ENCODE data around the gene BUD23. TPM values are rescaled to one million over a fixed set of nuclear protein-coding genes. Genes with fewer than 3 reads are reported as not detected.

BUD23 gene
- total RNA-seq, 2 experiments from 2014 or later: 108 TPM

DNA sequence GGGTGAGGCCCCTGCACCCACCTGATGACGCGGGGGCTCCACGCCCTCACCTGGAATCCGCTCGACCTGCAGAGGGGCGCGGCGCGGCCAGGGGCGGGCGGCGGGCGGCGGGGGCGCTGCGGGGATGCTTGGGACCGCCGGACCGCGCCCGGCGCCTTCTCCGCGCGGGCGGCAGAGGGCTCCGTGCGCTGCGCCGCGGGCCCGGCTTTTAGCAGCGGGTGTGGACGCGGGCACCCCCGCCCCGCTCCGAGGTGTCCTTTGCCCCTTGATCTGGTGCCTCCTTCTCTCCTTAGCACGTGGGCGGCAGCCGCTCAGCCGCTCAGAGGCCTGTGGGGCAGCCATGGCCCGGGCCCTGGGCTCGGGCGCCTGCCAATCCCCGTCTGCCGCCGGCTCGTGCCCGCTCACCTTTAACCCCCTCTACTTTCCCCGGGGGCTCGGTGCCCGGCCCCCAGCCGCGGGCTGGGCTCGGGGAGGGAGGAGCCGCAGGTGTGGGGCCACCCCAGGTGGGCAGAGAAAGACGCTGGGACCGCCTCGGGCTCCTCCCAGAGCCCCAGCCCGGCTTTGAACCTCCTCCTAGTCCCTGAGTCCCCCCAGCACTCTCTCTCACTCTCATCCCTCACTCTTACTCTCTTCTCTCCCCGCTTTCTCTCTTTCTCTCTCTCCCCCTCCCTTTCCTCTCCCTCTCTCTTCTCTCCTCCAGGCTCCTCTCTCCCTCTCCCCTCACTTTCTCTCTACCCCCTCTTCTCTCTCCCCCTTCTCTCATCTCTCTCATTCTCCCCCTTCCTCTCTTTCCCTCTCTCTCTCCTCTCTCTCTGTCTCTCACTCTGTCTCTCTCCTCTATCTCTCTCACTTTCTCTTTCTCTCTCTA lies 35.4 kb upstream of the BUD23 start:
- peak overlapping the region; percentile 44 for H3K4me3 Mint-ChIP-seq
- TF ChIP-seq CTCF (IDR thresholded peaks at IDR 0.05): no peak
- H3K4me1 Mint-ChIP-seq (ENCODE audit: low read depth): peaks cover 7% of the 10 kb centered on the region
- ChIA-PET POLR2A (no interaction called here), CTCF (interaction anchor here (3.0 kb wide), 1 partner anchor 41 kb away, joined by 16 read pairs; no protein-coding TSS in a partner anchor)
- H3K36me3 Mint-ChIP-seq (ENCODE audit: low read depth): no peaks in the 10 kb centered on the region
- intact Hi-C loops (cut with micrococcal nuclease): no loop called here
- peak; percentile 62 for DNase-seq
- peaks cover 52% of the 10 kb centered on the region for H3K27me3 Mint-ChIP-seq
- H3K9me3 Mint-ChIP-seq: no peaks in the 10 kb centered on the region
- peak; percentile 83 for ATAC-seq
- H3K27ac Mint-ChIP-seq: no peak overlapping the region

DNA sequence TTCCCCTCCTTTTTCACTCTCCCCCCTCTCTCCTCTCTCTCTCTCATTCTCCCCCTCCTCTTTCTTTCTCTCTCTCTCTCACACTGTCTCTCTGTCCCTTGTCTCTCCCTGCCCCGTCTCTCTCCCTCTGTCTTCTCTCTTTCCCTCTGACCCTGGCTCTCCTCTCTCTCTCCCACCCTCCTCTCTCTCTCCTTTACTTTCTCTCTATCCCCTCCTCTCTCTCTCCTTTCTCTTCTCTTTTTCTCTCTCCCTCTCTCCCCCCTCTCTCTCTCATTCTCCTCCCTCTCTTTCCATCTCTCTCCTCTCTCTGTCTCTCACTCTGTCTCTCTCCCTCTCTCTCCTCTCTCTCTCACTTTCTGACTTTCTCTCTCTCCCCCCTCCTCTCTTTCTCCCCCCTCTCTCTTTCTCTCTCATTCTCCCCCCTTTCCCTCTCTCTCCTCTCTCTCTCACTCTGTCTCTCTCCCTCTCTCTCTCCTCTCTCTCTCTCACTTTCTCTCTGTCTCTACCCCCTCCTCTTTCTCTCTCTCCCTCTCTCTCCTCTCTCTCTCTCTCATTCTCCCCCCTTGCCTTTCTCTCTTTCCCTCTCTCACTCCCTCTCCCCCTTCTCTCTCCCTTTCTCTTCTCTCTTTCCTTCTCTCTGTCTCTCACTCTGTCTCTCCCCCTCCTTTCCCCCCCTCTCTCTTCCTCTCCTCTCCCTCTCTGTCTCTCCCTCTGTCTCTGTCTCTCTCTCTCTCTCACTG lies 34.6 kb upstream of the BUD23 start:
- intact Hi-C loops (cut with micrococcal nuclease): no loop called here
- H3K36me3 Mint-ChIP-seq (ENCODE audit: low read depth): no peaks in the 10 kb centered on the region
- H3K27ac Mint-ChIP-seq: no peak overlapping the region
- no peaks in the 10 kb centered on the region for H3K9me3 Mint-ChIP-seq
- DNase-seq: no peak
- no peak for ATAC-seq
- CTCF ChIA-PET: no interaction called here
- H3K27me3 Mint-ChIP-seq: peaks cover 54% of the 10 kb centered on the region
- POLR2A ChIA-PET: interaction anchor here (0.7 kb wide), 1 partner anchor 202 kb away, joined by 3 read pairs; no protein-coding TSS in a partner anchor
- peaks cover 7% of the 10 kb centered on the region for H3K4me1 Mint-ChIP-seq (ENCODE audit: low read depth)
- TF ChIP-seq CTCF (IDR thresholded peaks at IDR 0.05): no peak
- peak overlapping the region; percentile 44 for H3K4me3 Mint-ChIP-seq

- intact Hi-C loops (cut with micrococcal nuclease): no loop called here
- Mint-ChIP-seq H3K9me3 (no peaks in the 10 kb centered on the region), H3K27ac (no peak overlapping the region), H3K4me1 (ENCODE audit: low read depth) (peaks cover 7% of the 10 kb centered on the region), H3K36me3 (ENCODE audit: low read depth) (no peaks in the 10 kb centered on the region), H3K4me3 (no peak overlapping the region), H3K27me3 (peaks cover 54% of the 10 kb centered on the region)
- DNase-seq: no peak
- POLR2A ChIA-PET: interaction anchor here (0.7 kb wide), 1 partner anchor 201 kb away, joined by 3 read pairs; no protein-coding TSS in a partner anchor
- TF ChIP-seq CTCF (IDR thresholded peaks at IDR 0.05): no peak
- ATAC-seq: no peak
- CTCF ChIA-PET: interaction anchor here (1.3 kb wide), 1 partner anchor 43 kb away, joined by 3 read pairs; no protein-coding TSS in a partner anchor
Measured at GRCh38 chr7:73649576-73649975, 33.8 kb upstream of the BUD23 start.

GRCh38 chr7:73650524-73650923 lies 32.9 kb upstream of the BUD23 start:
- intact Hi-C loops (cut with micrococcal nuclease): no loop called here
- ChIA-PET POLR2A (no interaction called here), CTCF (interaction anchor here (1.3 kb wide), 1 partner anchor 43 kb away, joined by 3 read pairs; no protein-coding TSS in a partner anchor)
- Mint-ChIP-seq H3K4me1 (ENCODE audit: low read depth) (peaks cover 7% of the 10 kb centered on the region), H3K4me3 (no peak overlapping the region), H3K27ac (no peak overlapping the region), H3K27me3 (peaks cover 46% of the 10 kb centered on the region), H3K9me3 (no peaks in the 10 kb centered on the region), H3K36me3 (ENCODE audit: low read depth) (no peaks in the 10 kb centered on the region)
- DNase-seq (no peak), ATAC-seq (no peak)
- TF ChIP-seq CTCF (IDR thresholded peaks at IDR 0.05): no peak

Measured in activated CD8-positive, alpha-beta T cell treated with anti-CD3 and anti-CD28 coated beads for 36 hours (primary cell).